Measurements from ENCODE around the gene PPIL6. TPM values are rescaled to one million over a fixed set of nuclear protein-coding genes. Genes with fewer than 3 reads are reported as not detected.

The PPIL6 gene
- total and polyA plus RNA-seq, 2 donors (not counting 1 experiment from before 2014, with no cell fraction given), result 0.85 to 1.8 TPM

GRCh38 chr6:109471105-109471810 lies 30.8 kb upstream of the PPIL6 start:
- peaks cover 53% of the 10 kb centered on the region for H4K20me1 ChIP-seq (ENCODE audit: control insufficient read depth, insufficient read depth, low read length, poor library complexity, severe bottlenecking)
- ATAC-seq (ENCODE audit: low read depth), result no peak
- POLR2A ChIA-PET, result no interaction called here

More at GRCh38 chr6:109471105-109471810, 30.8 kb upstream of the PPIL6 start:
- Histone ChIP-seq H3K4me3 (ENCODE audit: control extremely low read depth in 1 of 5, extremely low read depth in 1 of 5, insufficient read depth in 1 of 5, low read depth in 2 of 5, low read length in 4 of 5) (no peak overlapping the region), H3K27me3 (replicated peaks in 1 of 4; ENCODE audit: control extremely low read depth in 1 of 4, control insufficient read depth in 3 of 4, insufficient read depth in 4 of 4, low read length in 3 of 4) (no peaks in the 10 kb centered on the region), H3K79me2 (ENCODE audit: control insufficient read depth, insufficient read depth, low read length) (peaks cover 83% of the 10 kb centered on the region), H3K9ac (ENCODE audit: low read length) (peak overlapping the region; percentile 11), H2AFZ (ENCODE audit: insufficient read depth, low read depth, low read length, poor library complexity, severe bottlenecking) (no peak overlapping the region), H3K9me3 (ENCODE audit: control extremely low read depth in 1 of 3, control insufficient read depth in 2 of 3, insufficient read depth in 1 of 3, low read length in 2 of 3) (no peaks in the 10 kb centered on the region), H3K4me2 (replicated peaks; ENCODE audit: low read depth, low read length, poor library complexity, severe bottlenecking) (peak overlapping the region; percentile 42), H3K4me1 (ENCODE audit: control insufficient read depth in 2 of 2, insufficient read depth in 2 of 2, low read length in 2 of 2) (peaks cover 20% of the 10 kb centered on the region in 2 donors), H3K36me3 (replicated peaks in 1 of 2; ENCODE audit: control extremely low read depth in 1 of 2, control insufficient read depth in 1 of 2, extremely low read depth in 1 of 2, insufficient read depth in 2 of 2, low read length in 1 of 2) (peaks cover 0 to 90% of the 10 kb centered on the region in 2 experiments), H3K27ac (ENCODE audit: low read length in 2 of 2) (peak overlapping the region in 1 of 2 donors; percentile 3)
- no peak for TF ChIP-seq EZH2 (IDR thresholded peaks at IDR 0.05; ENCODE audit: borderline replicate concordance, insufficient read depth, low read depth, low read length, poor library complexity, severe bottlenecking)
- TF ChIP-seq, protein P1, sequence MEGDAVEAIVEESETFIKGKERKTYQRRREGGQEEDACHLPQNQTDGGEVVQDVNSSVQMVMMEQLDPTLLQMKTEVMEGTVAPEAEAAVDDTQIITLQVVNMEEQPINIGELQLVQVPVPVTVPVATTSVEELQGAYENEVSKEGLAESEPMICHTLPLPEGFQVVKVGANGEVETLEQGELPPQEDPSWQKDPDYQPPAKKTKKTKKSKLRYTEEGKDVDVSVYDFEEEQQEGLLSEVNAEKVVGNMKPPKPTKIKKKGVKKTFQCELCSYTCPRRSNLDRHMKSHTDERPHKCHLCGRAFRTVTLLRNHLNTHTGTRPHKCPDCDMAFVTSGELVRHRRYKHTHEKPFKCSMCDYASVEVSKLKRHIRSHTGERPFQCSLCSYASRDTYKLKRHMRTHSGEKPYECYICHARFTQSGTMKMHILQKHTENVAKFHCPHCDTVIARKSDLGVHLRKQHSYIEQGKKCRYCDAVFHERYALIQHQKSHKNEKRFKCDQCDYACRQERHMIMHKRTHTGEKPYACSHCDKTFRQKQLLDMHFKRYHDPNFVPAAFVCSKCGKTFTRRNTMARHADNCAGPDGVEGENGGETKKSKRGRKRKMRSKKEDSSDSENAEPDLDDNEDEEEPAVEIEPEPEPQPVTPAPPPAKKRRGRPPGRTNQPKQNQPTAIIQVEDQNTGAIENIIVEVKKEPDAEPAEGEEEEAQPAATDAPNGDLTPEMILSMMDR (IDR thresholded peaks at IDR 0.05), result no peak
- no peak for DNase-seq
- CTCF ChIA-PET, result interaction anchor here (1.3 to 2.3 kb wide), 2 partner anchors 11 to 16 kb away, joined by 3 to 5 read pairs; partner anchors contain the start of gene MICAL1
- Mint-ChIP-seq H3K9me3 (ENCODE audit: insufficient read depth) (no peaks in the 10 kb centered on the region), H3K4me1 (peaks cover 53% of the 10 kb centered on the region), H3K27ac (peak overlapping the region; percentile 54), H3K4me3 (no peak overlapping the region), H3K27me3 (no peaks in the 10 kb centered on the region)
- WGBS (ENCODE audit: insufficient coverage), result 98% methylated on average over 4 of the region's 5 CpGs
- intact Hi-C loops (cut with micrococcal nuclease), result no loop called here
